Measurements from ENCODE around the gene OTX2.

DNA sequence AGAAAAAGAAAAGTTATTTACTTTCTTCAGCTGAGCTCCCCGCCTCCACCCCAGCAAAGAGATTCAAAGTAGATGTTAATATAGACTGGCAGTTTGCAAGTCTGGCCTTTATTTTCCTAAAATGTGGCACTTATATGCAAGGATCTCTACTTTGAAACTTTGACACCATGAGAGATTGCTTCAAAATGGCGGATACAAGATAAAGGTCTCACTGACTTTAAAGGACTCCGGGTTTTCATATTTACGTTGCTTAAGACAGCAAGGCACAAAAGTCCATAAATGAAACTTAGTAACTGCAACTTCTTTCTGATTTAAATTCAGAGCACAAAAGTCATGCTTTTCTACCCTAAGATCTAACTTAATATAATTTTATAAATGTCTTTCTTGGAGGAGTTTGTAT, 3.5 kb downstream of the OTX2 start:
- no peak for TF ChIP-seq EZH2 (IDR thresholded peaks at IDR 0.05; ENCODE audit: low read depth, unreplicated experiment)
- TF ChIP-seq, protein P1, sequence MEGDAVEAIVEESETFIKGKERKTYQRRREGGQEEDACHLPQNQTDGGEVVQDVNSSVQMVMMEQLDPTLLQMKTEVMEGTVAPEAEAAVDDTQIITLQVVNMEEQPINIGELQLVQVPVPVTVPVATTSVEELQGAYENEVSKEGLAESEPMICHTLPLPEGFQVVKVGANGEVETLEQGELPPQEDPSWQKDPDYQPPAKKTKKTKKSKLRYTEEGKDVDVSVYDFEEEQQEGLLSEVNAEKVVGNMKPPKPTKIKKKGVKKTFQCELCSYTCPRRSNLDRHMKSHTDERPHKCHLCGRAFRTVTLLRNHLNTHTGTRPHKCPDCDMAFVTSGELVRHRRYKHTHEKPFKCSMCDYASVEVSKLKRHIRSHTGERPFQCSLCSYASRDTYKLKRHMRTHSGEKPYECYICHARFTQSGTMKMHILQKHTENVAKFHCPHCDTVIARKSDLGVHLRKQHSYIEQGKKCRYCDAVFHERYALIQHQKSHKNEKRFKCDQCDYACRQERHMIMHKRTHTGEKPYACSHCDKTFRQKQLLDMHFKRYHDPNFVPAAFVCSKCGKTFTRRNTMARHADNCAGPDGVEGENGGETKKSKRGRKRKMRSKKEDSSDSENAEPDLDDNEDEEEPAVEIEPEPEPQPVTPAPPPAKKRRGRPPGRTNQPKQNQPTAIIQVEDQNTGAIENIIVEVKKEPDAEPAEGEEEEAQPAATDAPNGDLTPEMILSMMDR (conservative IDR thresholded peaks at IDR 0.05; ENCODE audit: low read depth in 2 of 2), result no peak
- TF ChIP-seq, protein P2, sequence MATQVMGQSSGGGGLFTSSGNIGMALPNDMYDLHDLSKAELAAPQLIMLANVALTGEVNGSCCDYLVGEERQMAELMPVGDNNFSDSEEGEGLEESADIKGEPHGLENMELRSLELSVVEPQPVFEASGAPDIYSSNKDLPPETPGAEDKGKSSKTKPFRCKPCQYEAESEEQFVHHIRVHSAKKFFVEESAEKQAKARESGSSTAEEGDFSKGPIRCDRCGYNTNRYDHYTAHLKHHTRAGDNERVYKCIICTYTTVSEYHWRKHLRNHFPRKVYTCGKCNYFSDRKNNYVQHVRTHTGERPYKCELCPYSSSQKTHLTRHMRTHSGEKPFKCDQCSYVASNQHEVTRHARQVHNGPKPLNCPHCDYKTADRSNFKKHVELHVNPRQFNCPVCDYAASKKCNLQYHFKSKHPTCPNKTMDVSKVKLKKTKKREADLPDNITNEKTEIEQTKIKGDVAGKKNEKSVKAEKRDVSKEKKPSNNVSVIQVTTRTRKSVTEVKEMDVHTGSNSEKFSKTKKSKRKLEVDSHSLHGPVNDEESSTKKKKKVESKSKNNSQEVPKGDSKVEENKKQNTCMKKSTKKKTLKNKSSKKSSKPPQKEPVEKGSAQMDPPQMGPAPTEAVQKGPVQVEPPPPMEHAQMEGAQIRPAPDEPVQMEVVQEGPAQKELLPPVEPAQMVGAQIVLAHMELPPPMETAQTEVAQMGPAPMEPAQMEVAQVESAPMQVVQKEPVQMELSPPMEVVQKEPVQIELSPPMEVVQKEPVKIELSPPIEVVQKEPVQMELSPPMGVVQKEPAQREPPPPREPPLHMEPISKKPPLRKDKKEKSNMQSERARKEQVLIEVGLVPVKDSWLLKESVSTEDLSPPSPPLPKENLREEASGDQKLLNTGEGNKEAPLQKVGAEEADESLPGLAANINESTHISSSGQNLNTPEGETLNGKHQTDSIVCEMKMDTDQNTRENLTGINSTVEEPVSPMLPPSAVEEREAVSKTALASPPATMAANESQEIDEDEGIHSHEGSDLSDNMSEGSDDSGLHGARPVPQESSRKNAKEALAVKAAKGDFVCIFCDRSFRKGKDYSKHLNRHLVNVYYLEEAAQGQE (IDR thresholded peaks at IDR 0.05; ENCODE audit: unreplicated experiment), result no peak
- no peak for TF ChIP-seq POLR2AphosphoS5 (IDR thresholded peaks at IDR 0.05; ENCODE audit: low read depth)
- TF ChIP-seq, protein P3, sequence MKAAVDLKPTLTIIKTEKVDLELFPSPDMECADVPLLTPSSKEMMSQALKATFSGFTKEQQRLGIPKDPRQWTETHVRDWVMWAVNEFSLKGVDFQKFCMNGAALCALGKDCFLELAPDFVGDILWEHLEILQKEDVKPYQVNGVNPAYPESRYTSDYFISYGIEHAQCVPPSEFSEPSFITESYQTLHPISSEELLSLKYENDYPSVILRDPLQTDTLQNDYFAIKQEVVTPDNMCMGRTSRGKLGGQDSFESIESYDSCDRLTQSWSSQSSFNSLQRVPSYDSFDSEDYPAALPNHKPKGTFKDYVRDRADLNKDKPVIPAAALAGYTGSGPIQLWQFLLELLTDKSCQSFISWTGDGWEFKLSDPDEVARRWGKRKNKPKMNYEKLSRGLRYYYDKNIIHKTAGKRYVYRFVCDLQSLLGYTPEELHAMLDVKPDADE (IDR thresholded peaks at IDR 0.05), result no peak
- TF ChIP-seq NANOG (IDR thresholded peaks at IDR 0.05; ENCODE audit: borderline replicate concordance), result no peak
- TF ChIP-seq CREB1 (CRISPR knock-in tag; IDR thresholded peaks at IDR 0.05; ENCODE audit: low read depth), result no peak
- no peak for TF ChIP-seq EZH2phosphoT487 (IDR thresholded peaks at IDR 0.05; ENCODE audit: unreplicated experiment)
- TF ChIP-seq STAT1 (IDR thresholded peaks at IDR 0.05; ENCODE audit: unreplicated experiment), result no peak
- no peak for TF ChIP-seq JUNB (IDR thresholded peaks at IDR 0.05; ENCODE audit: unreplicated experiment)
- TF ChIP-seq ZNF331 (CRISPR knock-in tag; IDR thresholded peaks at IDR 0.05; ENCODE audit: low read depth), result no peak
- no peak for TF ChIP-seq ZNF114 (CRISPR knock-in tag; IDR thresholded peaks at IDR 0.05)
- TF ChIP-seq, protein P4, sequence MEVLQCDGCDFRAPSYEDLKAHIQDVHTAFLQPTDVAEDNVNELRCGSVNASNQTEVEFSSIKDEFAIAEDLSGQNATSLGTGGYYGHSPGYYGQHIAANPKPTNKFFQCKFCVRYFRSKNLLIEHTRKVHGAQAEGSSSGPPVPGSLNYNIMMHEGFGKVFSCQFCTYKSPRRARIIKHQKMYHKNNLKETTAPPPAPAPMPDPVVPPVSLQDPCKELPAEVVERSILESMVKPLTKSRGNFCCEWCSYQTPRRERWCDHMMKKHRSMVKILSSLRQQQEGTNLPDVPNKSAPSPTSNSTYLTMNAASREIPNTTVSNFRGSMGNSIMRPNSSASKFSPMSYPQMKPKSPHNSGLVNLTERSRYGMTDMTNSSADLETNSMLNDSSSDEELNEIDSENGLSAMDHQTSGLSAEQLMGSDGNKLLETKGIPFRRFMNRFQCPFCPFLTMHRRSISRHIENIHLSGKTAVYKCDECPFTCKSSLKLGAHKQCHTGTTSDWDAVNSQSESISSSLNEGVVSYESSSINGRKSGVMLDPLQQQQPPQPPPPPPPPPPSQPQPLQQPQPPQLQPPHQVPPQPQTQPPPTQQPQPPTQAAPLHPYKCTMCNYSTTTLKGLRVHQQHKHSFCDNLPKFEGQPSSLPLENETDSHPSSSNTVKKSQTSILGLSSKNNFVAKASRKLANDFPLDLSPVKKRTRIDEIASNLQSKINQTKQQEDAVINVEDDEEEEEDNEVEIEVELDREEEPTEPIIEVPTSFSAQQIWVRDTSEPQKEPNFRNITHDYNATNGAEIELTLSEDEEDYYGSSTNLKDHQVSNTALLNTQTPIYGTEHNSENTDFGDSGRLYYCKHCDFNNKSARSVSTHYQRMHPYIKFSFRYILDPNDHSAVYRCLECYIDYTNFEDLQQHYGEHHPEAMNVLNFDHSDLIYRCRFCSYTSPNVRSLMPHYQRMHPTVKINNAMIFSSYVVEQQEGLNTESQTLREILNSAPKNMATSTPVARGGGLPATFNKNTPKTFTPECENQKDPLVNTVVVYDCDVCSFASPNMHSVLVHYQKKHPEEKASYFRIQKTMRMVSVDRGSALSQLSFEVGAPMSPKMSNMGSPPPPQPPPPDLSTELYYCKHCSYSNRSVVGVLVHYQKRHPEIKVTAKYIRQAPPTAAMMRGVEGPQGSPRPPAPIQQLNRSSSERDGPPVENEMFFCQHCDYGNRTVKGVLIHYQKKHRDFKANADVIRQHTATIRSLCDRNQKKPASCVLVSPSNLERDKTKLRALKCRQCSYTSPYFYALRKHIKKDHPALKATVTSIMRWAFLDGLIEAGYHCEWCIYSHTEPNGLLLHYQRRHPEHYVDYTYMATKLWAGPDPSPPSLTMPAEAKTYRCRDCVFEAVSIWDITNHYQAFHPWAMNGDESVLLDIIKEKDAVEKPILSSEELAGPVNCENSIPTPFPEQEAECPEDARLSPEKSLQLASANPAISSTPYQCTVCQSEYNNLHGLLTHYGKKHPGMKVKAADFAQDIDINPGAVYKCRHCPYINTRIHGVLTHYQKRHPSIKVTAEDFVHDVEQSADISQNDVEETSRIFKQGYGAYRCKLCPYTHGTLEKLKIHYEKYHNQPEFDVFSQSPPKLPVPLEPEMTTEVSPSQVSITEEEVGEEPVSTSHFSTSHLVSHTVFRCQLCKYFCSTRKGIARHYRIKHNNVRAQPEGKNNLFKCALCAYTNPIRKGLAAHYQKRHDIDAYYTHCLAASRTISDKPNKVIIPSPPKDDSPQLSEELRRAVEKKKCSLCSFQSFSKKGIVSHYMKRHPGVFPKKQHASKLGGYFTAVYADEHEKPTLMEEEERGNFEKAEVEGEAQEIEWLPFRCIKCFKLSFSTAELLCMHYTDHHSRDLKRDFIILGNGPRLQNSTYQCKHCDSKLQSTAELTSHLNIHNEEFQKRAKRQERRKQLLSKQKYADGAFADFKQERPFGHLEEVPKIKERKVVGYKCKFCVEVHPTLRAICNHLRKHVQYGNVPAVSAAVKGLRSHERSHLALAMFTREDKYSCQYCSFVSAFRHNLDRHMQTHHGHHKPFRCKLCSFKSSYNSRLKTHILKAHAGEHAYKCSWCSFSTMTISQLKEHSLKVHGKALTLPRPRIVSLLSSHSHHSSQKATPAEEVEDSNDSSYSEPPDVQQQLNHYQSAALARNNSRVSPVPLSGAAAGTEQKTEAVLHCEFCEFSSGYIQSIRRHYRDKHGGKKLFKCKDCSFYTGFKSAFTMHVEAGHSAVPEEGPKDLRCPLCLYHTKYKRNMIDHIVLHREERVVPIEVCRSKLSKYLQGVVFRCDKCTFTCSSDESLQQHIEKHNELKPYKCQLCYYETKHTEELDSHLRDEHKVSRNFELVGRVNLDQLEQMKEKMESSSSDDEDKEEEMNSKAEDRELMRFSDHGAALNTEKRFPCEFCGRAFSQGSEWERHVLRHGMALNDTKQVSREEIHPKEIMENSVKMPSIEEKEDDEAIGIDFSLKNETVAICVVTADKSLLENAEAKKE (CRISPR knock-in tag; IDR thresholded peaks at IDR 0.05), result no peak
